ENCODE results near the gene PHC2. TPM values are rescaled to one million over a fixed set of nuclear protein-coding genes. Genes with fewer than 3 reads are reported as not detected.

The PHC2 gene
- total RNA-seq, 1 donor from 2014 or later = 135 TPM

- Mint-ChIP-seq H3K4me1 (ENCODE audit: low read depth) (peaks cover 6% of the 10 kb centered on the region), H3K9me3 (ENCODE audit: low read depth) (no peaks in the 10 kb centered on the region), H3K27me3 (no peaks in the 10 kb centered on the region), H3K27ac (no peak overlapping the region), H3K36me3 (ENCODE audit: insufficient read depth) (peaks cover 1% of the 10 kb centered on the region), H3K4me3 (ENCODE audit: low read depth) (no peak overlapping the region)
- no peak for DNase-seq (ENCODE audit: low spot score, unreplicated experiment)
- no peak for TF ChIP-seq CTCF (IDR thresholded peaks at IDR 0.05; ENCODE audit: unreplicated experiment)
Measured at GRCh38 chr1:33428661-33429060, 2.2 kb downstream of the PHC2 start.

- no peak for DNase-seq (ENCODE audit: low spot score, unreplicated experiment)
- Mint-ChIP-seq H3K27ac (no peak overlapping the region), H3K4me3 (ENCODE audit: low read depth) (no peak overlapping the region), H3K36me3 (ENCODE audit: insufficient read depth) (peaks cover 1% of the 10 kb centered on the region), H3K27me3 (no peaks in the 10 kb centered on the region), H3K9me3 (ENCODE audit: low read depth) (no peaks in the 10 kb centered on the region), H3K4me1 (ENCODE audit: low read depth) (peaks cover 8% of the 10 kb centered on the region)
- TF ChIP-seq CTCF (IDR thresholded peaks at IDR 0.05; ENCODE audit: unreplicated experiment) = no peak
Measured at GRCh38 chr1:33426916-33427315, 4.0 kb downstream of the PHC2 start.

- Mint-ChIP-seq H3K4me3 (ENCODE audit: low read depth) (no peak overlapping the region), H3K27me3 (no peaks in the 10 kb centered on the region)
Measured at GRCh38 chr1:33425900-33426299, 5.0 kb downstream of the PHC2 start.

GRCh38 chr1:33424610-33425009 is 6.3 kb downstream of the PHC2 start:
- H3K4me3 Mint-ChIP-seq (ENCODE audit: low read depth) = no peak overlapping the region
- H3K9me3 Mint-ChIP-seq (ENCODE audit: low read depth) = no peaks in the 10 kb centered on the region
- TF ChIP-seq CTCF (IDR thresholded peaks at IDR 0.05; ENCODE audit: unreplicated experiment) = no peak
- peaks cover 8% of the 10 kb centered on the region for H3K4me1 Mint-ChIP-seq (ENCODE audit: low read depth)
- H3K27me3 Mint-ChIP-seq = no peaks in the 10 kb centered on the region
- H3K36me3 Mint-ChIP-seq (ENCODE audit: insufficient read depth) = peaks cover 1% of the 10 kb centered on the region
- DNase-seq (ENCODE audit: low spot score, unreplicated experiment) = no peak
- H3K27ac Mint-ChIP-seq = no peak overlapping the region

More at GRCh38 chr1:33425900-33426299, 5.0 kb downstream of the PHC2 start:
- no peak for TF ChIP-seq CTCF (IDR thresholded peaks at IDR 0.05; ENCODE audit: unreplicated experiment)
- Mint-ChIP-seq H3K27ac (no peak overlapping the region), H3K9me3 (ENCODE audit: low read depth) (no peaks in the 10 kb centered on the region), H3K4me1 (ENCODE audit: low read depth) (peaks cover 8% of the 10 kb centered on the region), H3K36me3 (ENCODE audit: insufficient read depth) (peaks cover 1% of the 10 kb centered on the region)
- DNase-seq (ENCODE audit: low spot score, unreplicated experiment) = no peak

GRCh38 chr1:33424205-33424604 is 6.7 kb downstream of the PHC2 start:
- no peak for DNase-seq (ENCODE audit: low spot score, unreplicated experiment)
- Mint-ChIP-seq H3K27me3 (no peaks in the 10 kb centered on the region), H3K27ac (peak overlapping the region; percentile 56), H3K4me3 (ENCODE audit: low read depth) (no peak overlapping the region), H3K9me3 (ENCODE audit: low read depth) (peaks cover 3% of the 10 kb centered on the region), H3K4me1 (ENCODE audit: low read depth) (peaks cover 8% of the 10 kb centered on the region), H3K36me3 (ENCODE audit: insufficient read depth) (peaks cover 1% of the 10 kb centered on the region)
- no peak for TF ChIP-seq CTCF (IDR thresholded peaks at IDR 0.05; ENCODE audit: unreplicated experiment)

Data from progenitor cell of endocrine pancreas (in vitro differentiated cells).